GM10248 (cell line): ENCODE results near the gene SPTAN1.

ENCODE experiments used
- CTCF ChIA-PET: fragments of 300-600 bp; sonication (Branson Sonifier 250); formaldehyde crosslinking; extraction: SDS; loops from one replicate; lab custom pipeline; 2021; ENCODE audit warnings: antibody characterized with exemption; lab: Yijun Ruan, JAX
- POLR2A ChIA-PET: fragments of 350-650 bp; sonication (Branson Sonifier 250); formaldehyde crosslinking; extraction: SDS; loops from one replicate; lab custom pipeline; 2020; ENCODE audit warnings: antibody characterized with exemption; lab: Yijun Ruan, JAX
- DNase-seq: peaks from one replicate; pipeline ENCODE4 v3.0.0; 2012; ENCODE audit errors: extremely low spot score
- TF ChIP-seq, protein P1 (sequence below): IDR thresholded peaks from 2 replicates; pipeline ENCODE4 v1.5.1; 2012; ENCODE audit warnings: mild to moderate bottlenecking, low read depth; ENCODE audit errors: extremely low read depth, missing control alignments, control extremely low read depth

Gene SPTAN1

DNA sequence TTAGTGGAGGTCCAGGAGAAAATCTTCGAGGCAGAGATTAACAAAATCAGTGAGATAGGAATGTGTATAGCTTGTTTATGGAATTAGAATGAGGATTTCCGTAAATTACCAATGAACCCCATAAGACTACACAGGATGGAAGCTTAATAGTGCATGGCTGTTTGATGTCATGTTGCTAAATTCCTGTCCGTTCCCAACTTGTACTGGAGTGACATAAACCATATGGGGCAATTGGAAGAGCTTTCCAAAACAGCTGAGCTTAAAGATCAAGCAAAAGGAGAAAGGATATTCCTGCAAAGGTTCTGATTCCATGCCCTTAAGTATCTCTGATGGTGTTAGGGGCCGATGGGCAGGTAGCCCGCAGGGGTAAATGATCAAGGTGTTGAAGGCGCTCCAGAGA is 30.4 kb upstream of the SPTAN1 start:
- ChIA-PET CTCF (interaction anchor here (1.1 to 1.7 kb wide), 3 partner anchors 47 to 139 kb away, joined by 3 to 4 read pairs (median 3); no protein-coding TSS in a partner anchor), POLR2A (interaction anchor here (1.7 kb wide), 1 partner anchor 30 kb away, joined by 8 read pairs; the partner anchor contains the start of gene SPTAN1)
- DNase-seq = no peak
- TF ChIP-seq, protein P1, sequence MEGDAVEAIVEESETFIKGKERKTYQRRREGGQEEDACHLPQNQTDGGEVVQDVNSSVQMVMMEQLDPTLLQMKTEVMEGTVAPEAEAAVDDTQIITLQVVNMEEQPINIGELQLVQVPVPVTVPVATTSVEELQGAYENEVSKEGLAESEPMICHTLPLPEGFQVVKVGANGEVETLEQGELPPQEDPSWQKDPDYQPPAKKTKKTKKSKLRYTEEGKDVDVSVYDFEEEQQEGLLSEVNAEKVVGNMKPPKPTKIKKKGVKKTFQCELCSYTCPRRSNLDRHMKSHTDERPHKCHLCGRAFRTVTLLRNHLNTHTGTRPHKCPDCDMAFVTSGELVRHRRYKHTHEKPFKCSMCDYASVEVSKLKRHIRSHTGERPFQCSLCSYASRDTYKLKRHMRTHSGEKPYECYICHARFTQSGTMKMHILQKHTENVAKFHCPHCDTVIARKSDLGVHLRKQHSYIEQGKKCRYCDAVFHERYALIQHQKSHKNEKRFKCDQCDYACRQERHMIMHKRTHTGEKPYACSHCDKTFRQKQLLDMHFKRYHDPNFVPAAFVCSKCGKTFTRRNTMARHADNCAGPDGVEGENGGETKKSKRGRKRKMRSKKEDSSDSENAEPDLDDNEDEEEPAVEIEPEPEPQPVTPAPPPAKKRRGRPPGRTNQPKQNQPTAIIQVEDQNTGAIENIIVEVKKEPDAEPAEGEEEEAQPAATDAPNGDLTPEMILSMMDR = no peak

DNA sequence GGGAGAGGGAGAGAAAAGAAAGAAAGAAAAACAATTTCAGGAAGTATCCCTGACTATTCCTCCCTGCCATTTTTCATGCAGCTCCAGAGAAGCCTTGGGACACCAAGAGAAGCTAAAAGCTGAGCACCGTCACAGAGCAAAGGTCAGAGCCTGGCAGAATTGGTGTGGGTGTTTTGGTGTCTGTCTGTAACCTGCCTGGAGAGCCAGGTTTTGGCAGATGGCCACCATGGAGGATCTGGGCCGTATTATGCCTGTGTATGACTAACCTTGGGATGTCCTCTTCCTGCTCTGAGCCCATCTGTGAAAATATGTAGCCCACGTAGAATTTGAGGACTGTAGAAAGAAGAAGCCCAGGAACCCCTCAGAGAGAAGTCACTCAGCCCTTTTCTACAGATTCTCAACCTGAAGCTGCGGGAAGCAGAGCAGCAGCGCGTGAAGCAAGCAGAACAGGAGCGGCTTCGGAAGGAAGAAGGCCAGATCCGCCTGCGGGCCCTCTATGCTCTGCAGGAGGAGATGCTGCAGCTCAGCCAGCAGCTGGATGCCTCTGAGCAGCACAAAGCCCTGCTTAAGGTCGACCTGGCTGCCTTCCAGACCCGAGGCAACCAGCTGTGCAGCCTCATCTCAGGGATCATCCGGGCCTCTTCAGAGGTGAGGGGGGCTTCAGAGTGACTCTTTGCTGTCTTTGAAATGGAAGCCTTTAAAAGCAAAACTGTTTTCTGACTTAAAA is 29.0 kb upstream of the SPTAN1 start:
- TF ChIP-seq, protein P1 = no peak
- ChIA-PET POLR2A (no interaction called here), CTCF (interaction anchor here (1.4 to 1.7 kb wide), 2 partner anchors 15 to 85 kb away, joined by 4 read pairs; no protein-coding TSS in a partner anchor)
- no peak for DNase-seq

DNA sequence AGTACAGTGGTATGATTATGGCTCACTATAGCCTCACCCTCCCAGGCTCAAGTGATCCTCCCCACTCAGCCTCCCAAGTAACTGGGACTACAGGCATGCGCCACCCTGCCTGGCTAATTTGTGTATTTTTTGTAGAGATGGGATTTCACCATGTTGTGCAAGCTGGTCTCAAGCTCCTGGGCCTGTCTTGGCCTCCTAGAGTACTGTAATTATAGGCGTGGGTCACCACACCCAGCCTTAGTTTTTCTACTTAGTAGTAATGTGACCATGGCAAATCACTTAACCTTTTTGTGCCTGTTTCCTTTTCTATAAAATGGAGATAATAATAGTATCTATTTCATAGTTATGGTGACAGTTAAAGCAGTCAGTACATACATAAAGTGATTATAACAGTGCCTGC is 25.7 kb upstream of the SPTAN1 start:
- CTCF ChIA-PET = interaction anchor here (1.2 to 1.5 kb wide), 2 partner anchors 14 to 22 kb away, joined by 3 to 5 read pairs; partner anchors contain the start of gene GLE1
- DNase-seq = no peak
- POLR2A ChIA-PET = no interaction called here
- TF ChIP-seq, protein P1 = no peak

DNA sequence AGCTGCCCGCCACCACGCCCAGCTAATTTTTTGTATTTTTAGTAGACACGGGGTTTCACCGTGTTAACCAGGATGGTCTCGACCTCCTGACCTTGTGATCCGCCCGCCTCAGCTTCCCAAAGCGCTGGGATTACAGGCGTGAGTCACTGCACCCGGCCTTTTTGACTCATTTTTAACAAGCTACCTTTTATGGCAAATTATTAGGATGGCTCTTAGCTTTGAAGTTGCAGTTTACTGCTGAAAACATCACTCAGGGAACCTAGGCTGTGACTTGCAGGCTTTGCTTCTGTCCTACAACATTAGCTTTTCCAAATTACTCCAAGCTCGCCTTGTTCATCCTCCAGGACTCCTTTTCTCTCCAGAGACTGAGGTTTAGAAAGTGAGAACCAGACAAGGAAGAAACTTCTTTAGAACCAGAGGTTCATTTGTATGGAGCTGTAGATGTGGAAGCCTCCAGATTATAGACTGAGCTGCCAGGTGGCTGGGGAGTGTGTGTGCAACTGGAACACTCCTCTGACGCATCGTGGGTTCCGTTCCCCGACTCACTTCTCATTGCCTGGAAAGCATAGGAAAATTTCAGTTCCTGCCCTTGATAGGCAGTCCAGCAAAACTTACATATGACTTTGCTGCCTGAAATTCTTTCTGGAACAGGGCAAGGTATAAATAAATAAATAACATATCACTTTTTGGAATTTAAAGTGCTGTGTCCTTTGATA is 23.8 kb upstream of the SPTAN1 start:
- CTCF ChIA-PET = interaction anchor here (0.5 to 1.3 kb wide), 2 partner anchors 10 to 91 kb away, joined by 3 read pairs; no protein-coding TSS in a partner anchor
- POLR2A ChIA-PET = interaction anchor here (0.6 to 1.4 kb wide), 2 partner anchors 24 to 154 kb away, joined by 4 to 6 read pairs; partner anchors contain the start of gene SPTAN1

DNA sequence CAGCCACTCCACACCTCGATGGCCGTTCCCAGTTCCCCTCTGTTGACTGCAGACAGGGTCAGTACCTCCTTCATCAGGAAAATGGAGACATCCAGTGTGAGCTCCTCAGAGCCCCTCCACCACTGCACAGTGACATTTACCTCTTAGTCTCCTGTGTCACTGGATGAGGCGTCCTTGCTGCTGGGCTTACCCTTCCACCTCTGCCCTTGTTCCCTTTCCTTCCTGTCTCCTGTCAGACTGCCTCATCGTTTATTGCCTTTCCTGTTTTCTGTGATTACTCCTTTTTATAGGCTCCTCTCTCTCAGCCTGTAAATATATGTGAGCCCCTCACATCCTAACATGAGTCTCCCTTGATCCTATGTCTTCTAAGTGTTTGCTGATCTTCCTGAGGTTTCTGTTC is 23.2 kb upstream of the SPTAN1 start:
- DNase-seq = no peak
- TF ChIP-seq, protein P1 = no peak
- ChIA-PET POLR2A (interaction anchor here (1.4 kb wide), 1 partner anchor 23 kb away, joined by 6 read pairs; the partner anchor contains the start of gene SPTAN1), CTCF (no interaction called here)

More for the DNA sequence above, 23.8 kb upstream of the SPTAN1 start:
- TF ChIP-seq, protein P1 = no peak
- no peak for DNase-seq

DNA sequence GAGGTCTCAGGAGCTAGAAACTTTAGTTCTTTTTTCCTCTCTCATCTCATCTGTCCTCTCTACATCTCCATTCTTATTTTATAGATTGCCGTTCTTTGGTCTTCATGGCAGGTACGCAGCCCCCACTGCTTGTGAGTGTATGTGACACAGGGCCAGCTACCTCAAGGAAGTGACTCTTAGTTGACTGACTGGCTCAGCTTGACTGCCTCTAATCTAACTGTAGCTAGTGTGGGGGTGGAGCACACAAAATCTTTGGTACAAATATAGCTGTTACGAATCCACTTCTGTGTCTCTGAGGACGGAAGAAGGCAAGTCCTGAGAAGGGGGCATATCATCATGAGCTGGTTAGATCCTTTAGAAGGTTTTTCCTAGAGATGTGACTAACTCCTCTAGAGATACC is 19.8 kb upstream of the SPTAN1 start:
- DNase-seq = no peak
- CTCF ChIA-PET = interaction anchor here (1.3 to 1.4 kb wide), 2 partner anchors 17 to 39 kb away, joined by 3 to 4 read pairs; no protein-coding TSS in a partner anchor
- TF ChIP-seq, protein P1 = no peak
- POLR2A ChIA-PET = interaction anchor here (1.2 kb wide), 1 partner anchor 20 kb away, joined by 3 read pairs; the partner anchor contains the start of gene SPTAN1
